WI38 (cell line): Measurements from ENCODE around the gene SUN5.

ENCODE experiments used
- H3K4me3 ChIP-seq: 2 replicates; pipeline ENCODE4 v1.5.1; 2011; ENCODE audit warnings: low read depth, mild to moderate bottlenecking, control low read depth, low read length
- TF ChIP-seq, protein P1 (sequence below): IDR thresholded peaks from 2 replicates; pipeline ENCODE4 v1.5.1; 2012; ENCODE audit warnings: low read depth, mild to moderate bottlenecking, control low read depth, low read length

Gene SUN5

DNA sequence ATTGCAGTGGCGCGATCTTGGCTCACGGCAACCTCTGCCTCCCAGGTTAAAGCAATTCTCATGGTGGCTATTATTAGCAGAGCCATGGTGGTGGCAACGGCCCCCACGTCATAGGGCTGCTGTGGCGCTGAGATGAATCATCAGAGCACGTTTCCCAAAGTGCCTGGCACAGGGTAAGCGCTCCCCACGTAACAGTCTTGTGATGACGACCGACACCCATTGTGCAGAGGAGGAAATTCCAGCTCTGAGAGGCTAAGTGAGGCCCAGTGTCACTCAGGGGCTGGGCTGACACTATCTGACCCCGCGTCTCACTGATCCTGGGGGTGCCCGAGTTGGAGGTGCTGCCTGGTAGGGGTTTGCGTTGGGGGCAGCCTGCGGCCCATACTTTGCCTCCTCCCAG lies 16.2 kb downstream of the SUN5 start:
- TF ChIP-seq, protein P1, sequence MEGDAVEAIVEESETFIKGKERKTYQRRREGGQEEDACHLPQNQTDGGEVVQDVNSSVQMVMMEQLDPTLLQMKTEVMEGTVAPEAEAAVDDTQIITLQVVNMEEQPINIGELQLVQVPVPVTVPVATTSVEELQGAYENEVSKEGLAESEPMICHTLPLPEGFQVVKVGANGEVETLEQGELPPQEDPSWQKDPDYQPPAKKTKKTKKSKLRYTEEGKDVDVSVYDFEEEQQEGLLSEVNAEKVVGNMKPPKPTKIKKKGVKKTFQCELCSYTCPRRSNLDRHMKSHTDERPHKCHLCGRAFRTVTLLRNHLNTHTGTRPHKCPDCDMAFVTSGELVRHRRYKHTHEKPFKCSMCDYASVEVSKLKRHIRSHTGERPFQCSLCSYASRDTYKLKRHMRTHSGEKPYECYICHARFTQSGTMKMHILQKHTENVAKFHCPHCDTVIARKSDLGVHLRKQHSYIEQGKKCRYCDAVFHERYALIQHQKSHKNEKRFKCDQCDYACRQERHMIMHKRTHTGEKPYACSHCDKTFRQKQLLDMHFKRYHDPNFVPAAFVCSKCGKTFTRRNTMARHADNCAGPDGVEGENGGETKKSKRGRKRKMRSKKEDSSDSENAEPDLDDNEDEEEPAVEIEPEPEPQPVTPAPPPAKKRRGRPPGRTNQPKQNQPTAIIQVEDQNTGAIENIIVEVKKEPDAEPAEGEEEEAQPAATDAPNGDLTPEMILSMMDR = no peak
- H3K4me3 ChIP-seq = no peak overlapping the region

DNA sequence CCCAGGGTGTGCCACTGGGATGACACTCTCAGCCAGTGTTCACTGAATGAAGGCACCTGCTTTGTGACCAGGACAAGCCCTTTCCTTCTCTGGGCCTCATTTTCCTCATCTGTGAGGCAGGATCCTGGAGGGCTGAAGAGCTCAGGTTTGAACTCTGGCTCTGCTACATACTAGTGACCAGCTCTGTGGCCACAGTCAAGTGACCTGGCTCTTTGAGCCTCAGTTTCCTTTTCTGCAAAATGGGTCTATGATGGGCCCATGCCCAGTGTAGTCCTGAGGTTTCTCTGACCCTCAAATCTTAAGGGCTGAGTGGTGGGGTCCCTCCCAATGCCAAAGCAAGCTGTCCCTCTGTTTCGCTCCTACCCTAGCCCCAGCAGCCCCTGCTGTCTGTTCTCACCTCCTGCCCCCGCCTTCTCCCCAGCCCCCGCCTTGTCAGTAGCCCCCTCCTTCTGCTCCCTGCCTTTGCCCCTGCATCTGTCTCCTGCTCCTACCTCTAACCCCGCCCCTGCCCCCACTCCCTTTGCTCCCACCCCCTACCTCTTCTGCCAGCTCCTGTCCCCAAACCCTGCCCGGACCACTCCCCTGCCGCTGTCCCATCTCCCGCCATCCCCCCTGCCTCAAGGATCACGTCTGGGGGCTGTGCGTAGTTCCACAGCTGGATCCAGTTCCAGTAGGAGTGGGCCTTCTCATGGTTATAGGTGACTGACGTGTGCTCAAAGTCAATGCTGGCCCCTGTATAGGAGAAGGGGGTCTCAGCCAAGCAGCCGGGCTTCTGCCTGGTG lies 17.0 kb downstream of the SUN5 start:
- TF ChIP-seq, protein P1 = no peak

DNA sequence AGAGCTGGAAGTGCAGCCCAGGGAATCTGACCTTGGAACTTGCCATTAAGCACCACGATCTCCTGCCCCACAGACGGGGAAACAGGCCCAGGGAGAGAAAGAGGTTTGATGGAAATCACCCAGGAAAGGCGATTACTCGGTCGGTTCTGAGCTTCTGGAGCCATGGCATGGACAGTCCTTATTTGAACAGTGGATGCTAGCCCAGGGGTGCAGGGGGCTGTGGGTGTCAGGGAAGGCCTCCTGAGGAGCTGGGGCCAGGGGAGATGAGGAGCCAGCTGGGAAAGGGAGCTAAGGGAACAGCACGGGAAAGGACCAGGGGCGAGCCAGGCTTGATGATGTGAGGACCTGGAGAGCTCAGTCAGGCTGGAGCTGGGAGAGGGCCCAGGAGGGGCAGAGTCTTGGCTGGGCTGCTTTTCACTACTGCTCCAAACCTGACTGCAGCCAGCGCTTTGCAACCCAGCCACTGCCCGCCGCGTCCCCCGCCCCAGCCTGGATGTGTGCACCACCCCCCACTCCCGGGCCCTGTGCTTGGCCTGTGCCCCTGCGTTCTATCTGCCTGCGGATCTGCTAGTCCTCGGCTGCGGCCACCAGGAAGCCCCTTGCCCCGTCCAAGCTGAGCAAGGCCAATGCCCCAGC lies 17.8 kb downstream of the SUN5 start:
- TF ChIP-seq, protein P1 = no peak
- no peak overlapping the region for H3K4me3 ChIP-seq

More for the DNA sequence above, 17.0 kb downstream of the SUN5 start:
- H3K4me3 ChIP-seq = no peak overlapping the region

DNA sequence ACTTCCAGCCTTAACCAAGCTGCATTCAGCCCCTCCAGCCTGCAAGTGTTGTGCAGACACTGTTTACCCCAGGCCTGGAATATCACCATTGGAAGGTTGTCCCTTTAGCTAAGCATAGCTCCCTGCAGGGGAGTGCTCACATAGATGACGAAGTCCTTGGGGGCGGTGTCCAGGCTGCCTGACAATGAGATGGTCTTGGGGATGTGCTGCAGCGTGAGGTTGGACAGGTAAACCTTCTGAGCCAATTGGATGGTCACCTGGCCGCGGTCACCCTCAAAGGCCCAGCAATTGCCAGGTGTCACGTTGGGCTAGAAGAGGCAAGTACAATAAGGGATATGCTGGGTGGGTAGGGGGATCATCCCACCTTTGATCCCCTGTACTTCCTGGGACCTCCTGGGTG lies 18.6 kb downstream of the SUN5 start:
- TF ChIP-seq, protein P1 = no peak

DNA sequence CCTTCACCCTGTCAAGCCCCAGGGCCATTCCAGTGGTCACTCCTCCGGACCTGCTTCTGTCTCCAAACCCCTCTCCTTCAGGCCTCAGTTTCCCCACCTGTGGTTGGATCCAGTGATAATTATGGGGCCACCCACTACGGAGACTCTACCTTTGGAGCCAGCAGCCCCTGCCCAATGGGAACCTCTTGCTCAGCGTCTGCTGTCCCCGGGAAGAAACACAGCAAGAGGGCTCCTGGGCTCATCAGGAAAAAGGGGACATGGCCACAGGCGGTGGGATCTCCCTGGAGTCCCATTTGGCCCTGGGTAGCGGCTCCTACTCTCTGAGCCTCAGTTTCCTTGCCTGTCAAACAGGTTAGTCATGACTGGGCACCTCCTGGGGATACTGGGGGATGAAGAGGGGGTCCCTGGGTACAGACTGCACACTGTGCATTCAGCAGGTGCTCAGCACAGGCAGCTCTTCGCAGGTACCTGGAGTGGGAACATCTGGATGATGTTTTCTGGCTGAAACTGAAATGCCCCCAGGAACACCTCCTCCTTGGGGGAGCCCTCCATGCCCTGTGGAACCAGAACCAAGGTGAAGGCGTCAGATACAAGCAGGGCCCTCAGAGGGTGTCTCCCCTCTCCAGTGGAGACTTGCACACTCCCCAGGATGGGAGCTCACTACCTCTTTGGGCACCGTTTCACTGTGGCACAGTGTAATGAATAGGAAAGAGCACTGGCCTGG lies 19.4 kb downstream of the SUN5 start:
- TF ChIP-seq, protein P1 = no peak
- no peak overlapping the region for H3K4me3 ChIP-seq

More for the DNA sequence above, 18.6 kb downstream of the SUN5 start:
- no peak overlapping the region for H3K4me3 ChIP-seq

DNA sequence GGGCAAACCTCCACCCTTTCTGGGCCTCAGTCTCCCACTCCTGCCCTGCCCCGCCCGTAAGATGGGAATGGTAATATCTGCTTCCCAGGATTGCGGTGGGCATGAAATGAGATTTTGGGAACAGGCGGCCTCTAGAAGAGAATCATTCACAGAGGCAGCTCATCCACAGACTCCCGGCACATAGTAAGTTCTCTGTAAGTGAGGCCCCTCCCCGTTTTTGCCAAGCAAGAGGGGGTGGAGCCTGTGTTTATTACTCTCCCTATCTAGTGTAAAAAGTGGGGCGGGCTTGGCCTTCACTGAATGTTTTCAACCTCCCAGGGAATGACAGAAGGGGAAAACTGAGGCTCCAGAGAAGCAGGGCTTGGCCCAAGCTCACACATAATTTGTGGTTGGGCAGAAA lies 20.0 kb downstream of the SUN5 start:
- H3K4me3 ChIP-seq = no peak overlapping the region
- TF ChIP-seq, protein P1 = no peak
